ENCODE results near the gene CAMK2G. TPM values are rescaled to one million over a fixed set of nuclear protein-coding genes. Genes with fewer than 3 reads are reported as not detected.

CAMK2G gene
- total RNA-seq, 2 donors from 2014 or later = 40.0 to 45.8 TPM

- Histone ChIP-seq H3K27me3 (no peaks in the 10 kb centered on the region), H3K36me3 (peaks cover 7% of the 10 kb centered on the region), H3K4me1 (no peaks in the 10 kb centered on the region), H3K9me3 (no peaks in the 10 kb centered on the region), H3K9ac (ENCODE audit: low read depth in 2 of 2, low read length in 2 of 2) (no peak overlapping the region), H3K4me3 (no peak overlapping the region), H3K27ac (no peak overlapping the region)
- intact Hi-C loops (cut with DNase I) = no loop called here
- TF ChIP-seq CTCF (IDR thresholded peaks at IDR 0.05) = no peak
- no peak for DNase-seq
Observed at GRCh38 chr10:73803680-73804286, 70.6 kb downstream of the CAMK2G start.

- intact Hi-C loops (cut with DNase I) = no loop called here
- H3K36me3 ChIP-seq = peaks cover 6% of the 10 kb centered on the region
- H3K9me3 ChIP-seq = no peaks in the 10 kb centered on the region
- H3K4me3 ChIP-seq = no peak overlapping the region
- no peaks in the 10 kb centered on the region for H3K27me3 ChIP-seq
- H3K27ac ChIP-seq = no peak overlapping the region
- no peaks in the 10 kb centered on the region for H3K4me1 ChIP-seq
- H3K9ac ChIP-seq (ENCODE audit: low read depth in 2 of 2, low read length in 2 of 2) = no peak overlapping the region
- TF ChIP-seq CTCF (IDR thresholded peaks at IDR 0.05) = no peak
- DNase-seq = no peak
Observed at GRCh38 chr10:73802276-73802991, 71.9 kb downstream of the CAMK2G start.

GRCh38 chr10:73801253-73801590 lies 73.1 kb downstream of the CAMK2G start:
- intact Hi-C loops (cut with DNase I) = no loop called here
- no peaks in the 10 kb centered on the region for H3K27me3 ChIP-seq
- peaks cover 4% of the 10 kb centered on the region for H3K36me3 ChIP-seq
- no peak overlapping the region for H3K27ac ChIP-seq
- TF ChIP-seq CTCF (IDR thresholded peaks at IDR 0.05) = no peak
- no peaks in the 10 kb centered on the region for H3K4me1 ChIP-seq
- no peaks in the 10 kb centered on the region for H3K9me3 ChIP-seq
- no peak overlapping the region for H3K9ac ChIP-seq (ENCODE audit: low read depth in 2 of 2, low read length in 2 of 2)
- DNase-seq = no peak
- no peak overlapping the region for H3K4me3 ChIP-seq

- intact Hi-C loops (cut with DNase I) = no loop called here
- Histone ChIP-seq H3K27me3 (no peaks in the 10 kb centered on the region), H3K27ac (no peak overlapping the region), H3K4me3 (no peak overlapping the region), H3K4me1 (no peaks in the 10 kb centered on the region), H3K9me3 (no peaks in the 10 kb centered on the region), H3K9ac (ENCODE audit: low read depth in 2 of 2, low read length in 2 of 2) (no peak overlapping the region), H3K36me3 (peaks cover 4% of the 10 kb centered on the region)
- no peak for DNase-seq
- TF ChIP-seq CTCF (IDR thresholded peaks at IDR 0.05) = no peak
Observed at GRCh38 chr10:73800560-73801252, 73.6 kb downstream of the CAMK2G start.

GRCh38 chr10:73799899-73800559 lies 74.3 kb downstream of the CAMK2G start:
- no peak for TF ChIP-seq CTCF (IDR thresholded peaks at IDR 0.05)
- no peak for DNase-seq
- no peaks in the 10 kb centered on the region for H3K27me3 ChIP-seq
- H3K9me3 ChIP-seq = no peaks in the 10 kb centered on the region
- no peak overlapping the region for H3K4me3 ChIP-seq
- intact Hi-C loops (cut with DNase I) = no loop called here
- H3K4me1 ChIP-seq = no peaks in the 10 kb centered on the region
- no peak overlapping the region for H3K27ac ChIP-seq
- peaks cover 4% of the 10 kb centered on the region for H3K36me3 ChIP-seq
- no peak overlapping the region for H3K9ac ChIP-seq (ENCODE audit: low read depth in 2 of 2, low read length in 2 of 2)
